DOHH2 (cell line): ENCODE measurements around the gene NEK11.

Experiments used
- H3F3A ChIP-seq: fragments of 200-600 bp; sonication (generic), shearing (Covaris generic); 2 replicates; pipeline ENCODE4 v1.6.0; 2016; ENCODE audit warnings: antibody characterized with exemption, mild to moderate bottlenecking; ENCODE audit not compliant: control insufficient read depth, insufficient read depth
- H3K27ac ChIP-seq: fragments of 200-600 bp; sonication (generic); 2 replicates; pipeline ENCODE4 v1.5.1; 2014; ENCODE audit warnings: low read depth, mild to moderate bottlenecking, low read length, moderate library complexity
- H3K27me3 ChIP-seq: fragments of 200-600 bp; sonication (generic); 2 replicates; pipeline ENCODE4 v1.6.1; 2014; ENCODE audit warnings: mild to moderate bottlenecking, low read length, mixed read lengths; ENCODE audit not compliant: control insufficient read depth
- H3K36me3 ChIP-seq: fragments of 200-600 bp; sonication (generic); 2 replicates; pipeline ENCODE4 v1.6.1; 2014; ENCODE audit warnings: mild to moderate bottlenecking, low read length, moderate library complexity, mixed read lengths; ENCODE audit not compliant: control insufficient read depth
- H3K4me1 ChIP-seq: fragments of 200-600 bp; sonication (generic); 2 replicates; pipeline ENCODE4 v1.6.1; 2014; ENCODE audit warnings: mild to moderate bottlenecking, low read length, mixed read lengths; ENCODE audit not compliant: control insufficient read depth
- H3K4me2 ChIP-seq: fragments of 200-600 bp; sonication (generic); 2 replicates; pipeline ENCODE4 v1.6.0; 2014; ENCODE audit warnings: mild to moderate bottlenecking, low read length, moderate library complexity
- H3K4me3 ChIP-seq: fragments of 200-600 bp; sonication (generic); 2 replicates; pipeline ENCODE4 v1.5.1; 2014; ENCODE audit warnings: mild to moderate bottlenecking, low read length, mixed read lengths
- H3K79me2 ChIP-seq: fragments of 200-600 bp; sonication (generic); 2 replicates; pipeline ENCODE4 v1.6.1; 2014; ENCODE audit warnings: mild to moderate bottlenecking, low read length, mixed read lengths; ENCODE audit not compliant: control insufficient read depth
- H3K9me2 ChIP-seq: fragments of 200-600 bp; sonication (generic); replicated peaks from 2 replicates; pipeline ENCODE4 v1.6.1; 2014; ENCODE audit warnings: mild to moderate bottlenecking, low read length, mixed read lengths; ENCODE audit not compliant: control insufficient read depth
- H3K9me3 ChIP-seq: fragments of 200-600 bp; sonication (generic); 2 replicates; pipeline ENCODE4 v1.6.1; 2014; ENCODE audit warnings: antibody characterized with exemption, low read length, mixed read lengths; ENCODE audit not compliant: control insufficient read depth, insufficient read depth
- H4K20me1 ChIP-seq: fragments of 200-600 bp; sonication (generic); 2 replicates; pipeline ENCODE4 v1.6.0; 2014; ENCODE audit warnings: low read depth, mild to moderate bottlenecking, antibody characterized with exemption, low read length, moderate library complexity; ENCODE audit not compliant: control insufficient read depth, insufficient read depth
- CTCF ChIP-seq: fragments of 200-600 bp; sonication (generic); IDR thresholded peaks from one replicate; pipeline ENCODE4 v1.5.1; 2014; ENCODE audit warnings: antibody characterized with exemption, mild to moderate bottlenecking, low read depth, low read length; ENCODE audit not compliant: poor library complexity, severe bottlenecking
- EZH2phosphoT487 ChIP-seq: fragments of 200-600 bp; sonication (generic); IDR thresholded peaks from 2 replicates; pipeline ENCODE4 v1.6.1; 2017; ENCODE audit warnings: borderline replicate concordance, mild to moderate bottlenecking, antibody characterized with exemption, low read length, moderate library complexity, mixed read lengths

The NEK11 gene

GRCh38 chr3:131386429-131387165, 359.9 kb downstream of the NEK11 start:
- Histone ChIP-seq H3K4me3 (no peak overlapping the region), H4K20me1 (no peaks in the 10 kb centered on the region), H3F3A (no peaks in the 10 kb centered on the region), H3K4me2 (no peak overlapping the region), H3K27ac (no peak overlapping the region), H3K36me3 (no peaks in the 10 kb centered on the region), H3K27me3 (peaks cover 8% of the 10 kb centered on the region; the same call in 1 of the 2 replicates), H3K9me3 (no peaks in the 10 kb centered on the region), H3K4me1 (no peaks in the 10 kb centered on the region), H3K9me2 (no peaks in the 10 kb centered on the region), H3K79me2 (no peaks in the 10 kb centered on the region)
- TF ChIP-seq EZH2phosphoT487, result no peak
- no peak for TF ChIP-seq CTCF

GRCh38 chr3:131387796-131388489, 361.3 kb downstream of the NEK11 start:
- Histone ChIP-seq H3K4me1 (no peaks in the 10 kb centered on the region), H3K9me3 (no peaks in the 10 kb centered on the region), H3K36me3 (no peaks in the 10 kb centered on the region), H3K4me2 (no peak overlapping the region), H3K9me2 (no peaks in the 10 kb centered on the region), H3F3A (no peaks in the 10 kb centered on the region), H4K20me1 (no peaks in the 10 kb centered on the region), H3K27me3 (no peaks in the 10 kb centered on the region), H3K4me3 (no peak overlapping the region), H3K27ac (no peak overlapping the region), H3K79me2 (no peaks in the 10 kb centered on the region)
- TF ChIP-seq EZH2phosphoT487, result no peak
- no peak for TF ChIP-seq CTCF

- H3F3A ChIP-seq, result no peaks in the 10 kb centered on the region
- no peaks in the 10 kb centered on the region for H3K4me1 ChIP-seq
- no peak overlapping the region for H3K27ac ChIP-seq
- TF ChIP-seq CTCF (no peak), EZH2phosphoT487 (no peak)
- H3K27me3 ChIP-seq, result no peaks in the 10 kb centered on the region
- H3K4me3 ChIP-seq, result no peak overlapping the region
- no peaks in the 10 kb centered on the region for H3K36me3 ChIP-seq
- no peaks in the 10 kb centered on the region for H3K9me3 ChIP-seq
- H3K9me2 ChIP-seq, result no peaks in the 10 kb centered on the region
- no peaks in the 10 kb centered on the region for H4K20me1 ChIP-seq
- no peak overlapping the region for H3K4me2 ChIP-seq
- no peaks in the 10 kb centered on the region for H3K79me2 ChIP-seq
Measured at GRCh38 chr3:131388490-131388799, 361.8 kb downstream of the NEK11 start.
